GM12878 (cell line): ENCODE data around the gene ZNF672. TPM values are rescaled to one million over a fixed set of nuclear protein-coding genes. Genes with fewer than 3 reads are reported as not detected.

Experiments
- ATAC-seq: fragments of 200-7000 bp; cut with Tn5 transposase; 3 replicates; pipeline ENCODE4 v1.9.1; 2020; ENCODE audit warnings: mild to moderate bottlenecking, moderate library complexity
- BruUV-seq: library from RNA; stranded (reverse); fragments of 400-500 nt; replicated peaks from 2 replicates; lab custom pipeline; 2021; lab: Mats Ljungman, UMichigan
- CTCF ChIA-PET: fragments of 300-600 bp; sonication (Branson Sonifier 250); formaldehyde crosslinking; extraction: SDS; loops from one replicate; lab custom pipeline; 2021; ENCODE audit warnings: inconsistent platforms; lab: Yijun Ruan, JAX
- POLR2A ChIA-PET: fragments of 350-600 bp; formaldehyde crosslinking; extraction: SDS; loops from one replicate; lab custom pipeline; 2021; ENCODE audit warnings: inconsistent platforms; lab: Charles Lee
- RAD21 ChIA-PET: fragments of 300-600 bp; sonication (Branson Sonifier 250); formaldehyde crosslinking; loops from one replicate; lab custom pipeline; 2023; ENCODE audit warnings: antibody characterized with exemption; ENCODE audit not compliant: unreplicated experiment; lab: Charles Lee
- SMC1A ChIA-PET: fragments of 300-600 bp; sonication (Branson Sonifier 250); formaldehyde crosslinking; loops from one replicate; lab custom pipeline; 2023; ENCODE audit not compliant: unreplicated experiment, uncharacterized antibody; lab: Charles Lee
- DNase-seq: peaks from one replicate; pipeline ENCODE4 v3.0.0-alpha.2; 2011; ENCODE audit warnings: low read depth, low spot score
- FAIRE-seq: peaks from 3 replicates; lab custom pipeline; 2011; peaks lifted over from hg19 to GRCh38; lab: Jason Lieb, UNC
- H2AFZ ChIP-seq: 2 replicates; pipeline ENCODE4 v1.6.0; 2011; ENCODE audit warnings: low read depth, low read length, control low read depth; ENCODE audit not compliant: control insufficient read depth
- H3K27ac ChIP-seq: 2 replicates; pipeline ENCODE4 v1.5.1; 2011; ENCODE audit warnings: control low read depth; ENCODE audit not compliant: control insufficient read depth, insufficient read depth
- H3K27me3 ChIP-seq, 2 experiments: replicated peaks in 1 of 2; 2 replicates each; pipeline versions ENCODE4 v1.6.0 to v1.6.1; 2011; ENCODE audit warnings: low read length in 1 of 2; ENCODE audit not compliant: control insufficient read depth in 2 of 2, insufficient read depth in 2 of 2
- H3K36me3 ChIP-seq, 2 experiments: 2 replicates each; pipeline ENCODE4 v1.5.1; 2011; ENCODE audit warnings: low read length in 1 of 2; ENCODE audit not compliant: control insufficient read depth in 2 of 2, insufficient read depth in 2 of 2
- H3K4me1 ChIP-seq: 2 replicates; pipeline ENCODE4 v1.6.1; 2011; ENCODE audit warnings: mild to moderate bottlenecking, low read length, moderate library complexity, mixed read lengths; ENCODE audit not compliant: control insufficient read depth, insufficient read depth
- H3K4me2 ChIP-seq: 2 replicates; pipeline ENCODE4 v1.6.0; 2011; ENCODE audit warnings: control low read depth; ENCODE audit not compliant: control insufficient read depth, insufficient read depth
- H3K4me3 ChIP-seq: fragments of 200-600 bp; sonication (generic); 2 replicates; pipeline ENCODE4 v1.5.1; 2016
- H3K79me2 ChIP-seq: 2 replicates; pipeline ENCODE4 v1.6.0; 2011; ENCODE audit warnings: low read length; ENCODE audit not compliant: control insufficient read depth, insufficient read depth
- H3K9ac ChIP-seq: 2 replicates; pipeline ENCODE4 v1.8.0; 2011; ENCODE audit warnings: low read length, control low read depth, mixed read lengths; ENCODE audit not compliant: control insufficient read depth, insufficient read depth
- H3K9me3 ChIP-seq: replicated peaks from 3 replicates; pipeline ENCODE4 v1.5.1; 2011; ENCODE audit warnings: mild to moderate bottlenecking, low read length; ENCODE audit not compliant: control insufficient read depth, insufficient read depth
- H4K20me1 ChIP-seq: 2 replicates; pipeline ENCODE4 v1.6.0; 2011; ENCODE audit not compliant: control insufficient read depth, insufficient read depth
- CHD4 ChIP-seq: fragments of 200-600 bp; sonication (generic); IDR thresholded peaks from 2 replicates; pipeline ENCODE4 v1.6.1; 2016; ENCODE audit warnings: mild to moderate bottlenecking
- E2F8 ChIP-seq: fragments of 450-650 bp; IDR thresholded peaks from 2 replicates; pipeline ENCODE4 v1.6.1; 2018; ENCODE audit warnings: mild to moderate bottlenecking, low read depth, moderate library complexity; ENCODE audit not compliant: partially characterized antibody
- IKZF2 ChIP-seq, 2 experiments: fragments of 450-650 bp; IDR thresholded peaks; 2 replicates each; pipeline ENCODE4 v1.6.1; 2017; ENCODE audit warnings: mild to moderate bottlenecking in 2 of 2, moderate library complexity in 2 of 2
- NR2C2 ChIP-seq: IDR thresholded peaks from 2 replicates; pipeline ENCODE4 v1.6.1; 2011; ENCODE audit warnings: borderline replicate concordance, low read depth; ENCODE audit not compliant: control insufficient read depth, insufficient read length
- SKIL ChIP-seq: fragments of 450-650 bp; IDR thresholded peaks from 2 replicates; pipeline ENCODE4 v1.6.1; 2017; ENCODE audit warnings: mild to moderate bottlenecking, low read depth, inconsistent platforms; ENCODE audit not compliant: poor library complexity, severe bottlenecking
- STAT1 ChIP-seq: fragments of 450-650 bp; conservative IDR thresholded peaks from 2 replicates; pipeline ENCODE4 v1.6.1; 2014; ENCODE audit warnings: antibody characterized with exemption, mild to moderate bottlenecking
- WGBS: methylation state at CpG from one replicate; pipeline ENCODE4 v1.1.6; 2016; ENCODE audit warnings: low lambda C conversion rate; ENCODE audit not compliant: insufficient replicate concordance, insufficient coverage; ENCODE audit errors: missing lambda C conversion rate; 5-methylcytosine and 5-hydroxymethylcytosine counted together
- in situ Hi-C: fragments of 300-500 bp; cut with MboI; formaldehyde crosslinking; loops from 9 replicates; pipeline ENCODE4 v1.14.3; 2018; ENCODE audit warnings: mixed read lengths
- intact Hi-C: fragments of 100-400 bp; cut with micrococcal nuclease; formaldehyde crosslinking; loops from one replicate; pipeline ENCODE4 v1.14.2; 2022; ENCODE audit not compliant: unreplicated experiment
- polyA plus RNA-seq, 11 experiments: library from polyadenylated mRNA; depleted of rRNA in 4 of 11; unstranded in 6 of 11; stranded (reverse) in 5 of 11; fragments of >200 nt; fragmentation: Nextera tagmentation in 4 of 11; fragmentation: Illumina TruSeq in 1 of 11; extraction: Ambion mirVana in 4 of 11; extraction: Trizol in 1 of 11; gene quantifications; 1 replicate in 1 of 11; 2 replicates in 10 of 11; pipeline versions ENCODE4 v1.2.1 to v1.2.3, GENCODE V29; 2011 to 2016; ENCODE audit warnings: inconsistent platforms in 2 of 11, missing spikeins in 2 of 11, low read depth in 1 of 11
- total RNA-seq, 4 experiments: library from RNA; depleted of rRNA in 3 of 4; stranded (reverse); fragments of >200 nt in 3 of 4; fragmentation: Illumina TruSeq in 1 of 4; extraction: Trizol in 1 of 4; gene quantifications; 2 replicates each; pipeline versions ENCODE4 v1.2.1 to v1.2.3, GENCODE V29; 2013 to 2021
- TF ChIP-seq, protein P1 (sequence below): IDR thresholded peaks from 2 replicates; pipeline ENCODE4 v1.6.1; 2012; ENCODE audit warnings: improper control_type of control experiment, low read depth, low read length; ENCODE audit not compliant: insufficient replicate concordance
- TF ChIP-seq, protein P2 (sequence below): fragments of 450-650 bp; IDR thresholded peaks from 2 replicates; pipeline ENCODE4 v1.6.1; 2014; ENCODE audit warnings: mild to moderate bottlenecking

The ZNF672 gene
- total and polyA plus RNA-seq, 10 of the 15 experiments (the other 5 are each of a cell fraction or from before 2014, with no cell fraction given): 2.9 to 51.3 (median 39.8) TPM

- intact Hi-C loops (loop anchor here (5.0 kb wide), 2 partner anchors 33 to 363 kb away; partner anchors contain the start of gene LYPD8), in situ Hi-C loops (no loop called here)
- 72% methylated on average over 5 of the region's 5 CpGs for WGBS
- H3K27ac ChIP-seq: no peak overlapping the region
- no peaks in the 10 kb centered on the region for H3K27me3 ChIP-seq
- SMC1A ChIA-PET: interaction anchor here (0.6 to 7.2 kb wide), 3 partner anchors 10 to 96 kb away, joined by 3 to 89 read pairs (median 4); no protein-coding TSS in a partner anchor
- FAIRE-seq (no peak), DNase-seq (no peak), ATAC-seq (no peak)
- H4K20me1 ChIP-seq: no peaks in the 10 kb centered on the region
- peaks cover 18% of the 10 kb centered on the region for H3K4me1 ChIP-seq
- RAD21 ChIA-PET: interaction anchor here (1.4 kb wide), 1 partner anchor 10 kb away, joined by 3 read pairs; no protein-coding TSS in a partner anchor
- H3K4me2 ChIP-seq: no peak overlapping the region
- H3K36me3 ChIP-seq: no peaks in the 10 kb centered on the region
- CTCF ChIA-PET: interaction anchor here (0.6 to 1.0 kb wide), 2 partner anchors 15 to 54 kb away, joined by 3 to 8 read pairs; no protein-coding TSS in a partner anchor
- POLR2A ChIA-PET: interaction anchor here (0.6 to 1.7 kb wide), 3 partner anchors 10 to 100 kb away, joined by 3 to 5 read pairs (median 4); no protein-coding TSS in a partner anchor
- BruUV-seq: no TSS peak
- no peak overlapping the region for H2AFZ ChIP-seq
- peaks cover under 1% of the 10 kb centered on the region; the same call in 2 of the 3 replicates for H3K9me3 ChIP-seq
- H3K4me3 ChIP-seq: no peak overlapping the region
- H3K9ac ChIP-seq: no peak overlapping the region
- no peaks in the 10 kb centered on the region for H3K79me2 ChIP-seq
- no peak for TF ChIP-seq IKZF2 (IDR thresholded peaks at IDR 0.05)
- TF ChIP-seq NR2C2: no peak
- TF ChIP-seq STAT1: no peak
- TF ChIP-seq, protein P1, sequence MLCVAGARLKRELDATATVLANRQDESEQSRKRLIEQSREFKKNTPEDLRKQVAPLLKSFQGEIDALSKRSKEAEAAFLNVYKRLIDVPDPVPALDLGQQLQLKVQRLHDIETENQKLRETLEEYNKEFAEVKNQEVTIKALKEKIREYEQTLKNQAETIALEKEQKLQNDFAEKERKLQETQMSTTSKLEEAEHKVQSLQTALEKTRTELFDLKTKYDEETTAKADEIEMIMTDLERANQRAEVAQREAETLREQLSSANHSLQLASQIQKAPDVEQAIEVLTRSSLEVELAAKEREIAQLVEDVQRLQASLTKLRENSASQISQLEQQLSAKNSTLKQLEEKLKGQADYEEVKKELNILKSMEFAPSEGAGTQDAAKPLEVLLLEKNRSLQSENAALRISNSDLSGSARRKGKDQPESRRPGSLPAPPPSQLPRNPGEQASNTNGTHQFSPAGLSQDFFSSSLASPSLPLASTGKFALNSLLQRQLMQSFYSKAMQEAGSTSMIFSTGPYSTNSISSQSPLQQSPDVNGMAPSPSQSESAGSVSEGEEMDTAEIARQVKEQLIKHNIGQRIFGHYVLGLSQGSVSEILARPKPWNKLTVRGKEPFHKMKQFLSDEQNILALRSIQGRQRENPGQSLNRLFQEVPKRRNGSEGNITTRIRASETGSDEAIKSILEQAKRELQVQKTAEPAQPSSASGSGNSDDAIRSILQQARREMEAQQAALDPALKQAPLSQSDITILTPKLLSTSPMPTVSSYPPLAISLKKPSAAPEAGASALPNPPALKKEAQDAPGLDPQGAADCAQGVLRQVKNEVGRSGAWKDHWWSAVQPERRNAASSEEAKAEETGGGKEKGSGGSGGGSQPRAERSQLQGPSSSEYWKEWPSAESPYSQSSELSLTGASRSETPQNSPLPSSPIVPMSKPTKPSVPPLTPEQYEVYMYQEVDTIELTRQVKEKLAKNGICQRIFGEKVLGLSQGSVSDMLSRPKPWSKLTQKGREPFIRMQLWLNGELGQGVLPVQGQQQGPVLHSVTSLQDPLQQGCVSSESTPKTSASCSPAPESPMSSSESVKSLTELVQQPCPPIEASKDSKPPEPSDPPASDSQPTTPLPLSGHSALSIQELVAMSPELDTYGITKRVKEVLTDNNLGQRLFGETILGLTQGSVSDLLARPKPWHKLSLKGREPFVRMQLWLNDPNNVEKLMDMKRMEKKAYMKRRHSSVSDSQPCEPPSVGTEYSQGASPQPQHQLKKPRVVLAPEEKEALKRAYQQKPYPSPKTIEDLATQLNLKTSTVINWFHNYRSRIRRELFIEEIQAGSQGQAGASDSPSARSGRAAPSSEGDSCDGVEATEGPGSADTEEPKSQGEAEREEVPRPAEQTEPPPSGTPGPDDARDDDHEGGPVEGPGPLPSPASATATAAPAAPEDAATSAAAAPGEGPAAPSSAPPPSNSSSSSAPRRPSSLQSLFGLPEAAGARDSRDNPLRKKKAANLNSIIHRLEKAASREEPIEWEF: no peak
- no peak for TF ChIP-seq CHD4
- TF ChIP-seq, protein P2, sequence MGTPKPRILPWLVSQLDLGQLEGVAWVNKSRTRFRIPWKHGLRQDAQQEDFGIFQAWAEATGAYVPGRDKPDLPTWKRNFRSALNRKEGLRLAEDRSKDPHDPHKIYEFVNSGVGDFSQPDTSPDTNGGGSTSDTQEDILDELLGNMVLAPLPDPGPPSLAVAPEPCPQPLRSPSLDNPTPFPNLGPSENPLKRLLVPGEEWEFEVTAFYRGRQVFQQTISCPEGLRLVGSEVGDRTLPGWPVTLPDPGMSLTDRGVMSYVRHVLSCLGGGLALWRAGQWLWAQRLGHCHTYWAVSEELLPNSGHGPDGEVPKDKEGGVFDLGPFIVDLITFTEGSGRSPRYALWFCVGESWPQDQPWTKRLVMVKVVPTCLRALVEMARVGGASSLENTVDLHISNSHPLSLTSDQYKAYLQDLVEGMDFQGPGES: no peak
- TF ChIP-seq E2F8: no peak
- TF ChIP-seq SKIL: no peak
Observed at GRCh38 chr1:248790456-248790855, 47.6 kb upstream of the ZNF672 start.
